ENCODE results near the gene EXT2.

Gene EXT2

DNA sequence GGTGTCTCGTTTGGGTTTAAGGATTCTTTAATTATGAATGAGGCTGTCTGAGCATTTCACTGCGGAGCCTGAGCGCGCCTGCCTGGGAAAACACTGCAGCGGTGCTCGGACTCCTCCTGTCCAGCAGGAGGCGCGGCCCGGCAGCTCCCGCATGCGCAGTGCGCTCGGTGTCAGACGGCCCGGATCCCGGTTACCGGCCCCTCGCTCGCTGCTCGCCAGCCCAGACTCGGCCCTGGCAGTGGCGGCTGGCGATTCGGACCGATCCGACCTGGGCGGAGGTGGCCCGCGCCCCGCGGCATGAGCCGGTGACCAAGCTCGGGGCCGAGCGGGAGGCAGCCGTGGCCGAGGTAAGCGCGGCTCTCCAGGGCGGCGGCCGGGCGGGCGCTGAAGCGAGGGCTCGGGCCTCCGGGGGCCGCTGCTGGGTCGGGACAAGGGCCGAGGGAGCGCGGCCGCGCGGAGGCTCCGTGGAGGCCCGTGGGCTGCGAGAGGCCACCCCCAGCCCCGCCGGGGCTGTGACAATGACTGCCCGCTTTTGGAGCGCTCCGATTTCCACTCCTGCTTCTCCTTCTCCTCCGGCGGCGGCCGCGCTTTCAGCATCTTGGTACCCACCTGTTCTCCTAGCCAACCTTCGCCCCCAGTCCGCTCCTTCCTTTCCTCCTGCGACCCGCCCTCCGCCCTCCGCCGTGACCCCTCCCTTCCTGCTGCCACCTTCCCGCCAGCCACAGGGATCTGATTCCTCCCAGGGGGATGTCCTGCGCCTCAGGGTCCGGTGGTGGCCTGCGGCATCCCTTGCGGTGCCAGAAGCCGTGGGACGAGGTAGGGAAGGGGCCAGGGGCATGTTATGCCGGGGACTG is at the start of gene EXT2:
Gene EXT2 (plus strand): TSS at position 173 of the 854 bp plus-strand sequence. CDS start 12,035 bp downstream, outside the sequence.
- Histone ChIP-seq H3K9ac (ENCODE audit: low read length in 2 of 2) (peak within 1 kb of the TSS; percentile 86), H3K27me3 (ENCODE audit: control insufficient read depth in 1 of 2, insufficient read depth in 2 of 2, low read length in 2 of 2) (no peaks in the 10 kb centered on the region), H3K36me3 (ENCODE audit: control insufficient read depth in 2 of 2, insufficient read depth in 2 of 2, low read length in 2 of 2) (peaks cover 0 to 2% of the 10 kb centered on the region in 2 donors), H3K27ac (ENCODE audit: low read length) (peak within 1 kb of the TSS; percentile 24), H3K4me1 (ENCODE audit: control insufficient read depth, insufficient read depth, low read length) (peaks cover 9% of the 10 kb centered on the region), H3K4me3 (ENCODE audit: low read length in 2 of 2) (peak within 1 kb of the TSS; percentile 67 to 86), H3K9me3 (ENCODE audit: control insufficient read depth in 2 of 2, low read length in 2 of 2) (no peaks in the 10 kb centered on the region)

DNA sequence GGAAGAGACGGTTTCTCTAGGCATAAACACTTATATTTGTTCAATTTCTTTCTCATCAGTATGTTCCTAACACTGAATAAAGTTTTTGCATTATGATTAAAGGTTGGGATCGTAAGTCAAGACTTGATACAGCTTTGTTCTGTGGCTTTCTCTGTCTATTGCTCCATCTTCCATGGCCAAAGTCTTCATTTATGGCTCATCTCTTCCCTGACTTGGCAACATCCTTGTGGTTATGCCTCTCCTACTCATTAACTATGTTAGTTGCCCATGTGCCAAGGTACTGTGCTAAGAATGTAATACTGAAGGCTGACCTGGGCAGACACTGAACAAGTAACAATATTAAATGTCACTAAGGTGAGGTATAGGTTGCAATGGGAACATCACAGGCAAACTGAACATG is 49.3 kb upstream of the EXT2 start:
- no peaks in the 10 kb centered on the region for H3K9me3 ChIP-seq (ENCODE audit: control insufficient read depth in 2 of 2, low read length in 2 of 2)
- no peaks in the 10 kb centered on the region for H3K36me3 ChIP-seq (ENCODE audit: control insufficient read depth in 2 of 2, insufficient read depth in 2 of 2, low read length in 2 of 2)
- H3K4me1 ChIP-seq (ENCODE audit: control insufficient read depth, insufficient read depth, low read length) = no peaks in the 10 kb centered on the region
- H3K9ac ChIP-seq (ENCODE audit: low read length in 2 of 2) = no peak overlapping the region
- H3K27me3 ChIP-seq (ENCODE audit: control insufficient read depth in 1 of 2, insufficient read depth in 2 of 2, low read length in 2 of 2) = peaks cover 2 to 4% of the 10 kb centered on the region in 2 donors
- no peak overlapping the region for H3K4me3 ChIP-seq (ENCODE audit: low read length in 2 of 2)
- no peak overlapping the region for H3K27ac ChIP-seq (ENCODE audit: low read length)

DNA sequence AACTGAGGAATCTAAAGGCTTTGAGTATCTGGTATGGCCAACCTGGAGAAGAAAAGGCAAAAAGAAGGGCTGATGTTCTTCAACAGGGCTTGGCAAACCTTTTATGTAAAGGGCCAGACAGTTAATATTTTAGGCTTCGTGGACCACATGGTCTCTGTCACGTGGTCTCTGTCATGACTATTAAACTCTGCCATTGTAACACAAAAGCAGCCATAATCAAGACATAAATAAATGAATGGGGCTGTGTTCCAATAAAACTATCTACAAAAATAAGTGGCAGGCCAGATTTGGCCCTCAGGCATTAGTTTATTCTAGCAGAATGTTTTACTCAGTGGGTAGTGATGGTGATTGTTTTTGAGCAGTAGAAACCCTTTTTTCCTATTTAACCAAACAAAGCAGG is 48.2 kb upstream of the EXT2 start:
- Histone ChIP-seq H3K9me3 (ENCODE audit: control insufficient read depth in 2 of 2, low read length in 2 of 2) (no peaks in the 10 kb centered on the region), H3K4me3 (ENCODE audit: low read length in 2 of 2) (no peak overlapping the region), H3K9ac (ENCODE audit: low read length in 2 of 2) (no peak overlapping the region), H3K36me3 (ENCODE audit: control insufficient read depth in 2 of 2, insufficient read depth in 2 of 2, low read length in 2 of 2) (no peaks in the 10 kb centered on the region), H3K27me3 (ENCODE audit: control insufficient read depth in 1 of 2, insufficient read depth in 2 of 2, low read length in 2 of 2) (peaks cover 2 to 6% of the 10 kb centered on the region in 2 donors), H3K27ac (ENCODE audit: low read length) (no peak overlapping the region), H3K4me1 (ENCODE audit: control insufficient read depth, insufficient read depth, low read length) (no peaks in the 10 kb centered on the region)

DNA sequence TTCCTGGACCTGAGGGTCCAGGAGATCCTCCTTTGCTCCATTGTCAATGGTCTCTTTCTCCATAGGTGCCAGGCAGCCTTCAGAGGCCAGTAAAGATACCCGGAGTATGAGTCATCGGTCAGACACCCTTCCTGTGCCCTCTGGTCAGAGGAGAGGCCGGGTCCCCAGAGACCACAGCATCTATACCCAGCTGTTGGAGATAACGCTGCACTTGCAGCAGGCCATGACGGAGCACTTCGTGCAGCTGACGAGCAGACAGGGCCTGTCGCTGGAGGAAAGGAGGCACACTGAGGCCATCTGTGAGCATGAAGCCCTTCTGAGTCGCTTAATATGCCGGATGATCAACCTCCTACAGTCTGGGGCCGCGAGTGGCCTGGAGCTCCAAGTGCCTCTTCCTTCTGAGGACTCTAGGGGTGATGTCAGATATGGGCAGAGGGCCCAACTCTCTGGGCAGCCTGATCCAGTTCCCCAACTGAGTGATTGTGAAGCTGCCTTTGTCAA is 47.5 kb upstream of the EXT2 start, which contains the start of gene ACCSL:
Gene ACCSL (plus strand): TSS at position 51 of the 501 bp plus-strand sequence. CDS start 56 bp downstream, at position 107.
- Histone ChIP-seq H3K27me3 (ENCODE audit: control insufficient read depth in 1 of 2, insufficient read depth in 2 of 2, low read length in 2 of 2) (peaks cover 2 to 6% of the 10 kb centered on the region in 2 donors), H3K27ac (ENCODE audit: low read length) (no peak within 1 kb of the TSS), H3K36me3 (ENCODE audit: control insufficient read depth in 2 of 2, insufficient read depth in 2 of 2, low read length in 2 of 2) (no peaks in the 10 kb centered on the region), H3K9me3 (ENCODE audit: control insufficient read depth in 2 of 2, low read length in 2 of 2) (no peaks in the 10 kb centered on the region), H3K4me1 (ENCODE audit: control insufficient read depth, insufficient read depth, low read length) (no peaks in the 10 kb centered on the region), H3K9ac (ENCODE audit: low read length in 2 of 2) (no peak within 1 kb of the TSS), H3K4me3 (ENCODE audit: low read length in 2 of 2) (no peak within 1 kb of the TSS)

DNA sequence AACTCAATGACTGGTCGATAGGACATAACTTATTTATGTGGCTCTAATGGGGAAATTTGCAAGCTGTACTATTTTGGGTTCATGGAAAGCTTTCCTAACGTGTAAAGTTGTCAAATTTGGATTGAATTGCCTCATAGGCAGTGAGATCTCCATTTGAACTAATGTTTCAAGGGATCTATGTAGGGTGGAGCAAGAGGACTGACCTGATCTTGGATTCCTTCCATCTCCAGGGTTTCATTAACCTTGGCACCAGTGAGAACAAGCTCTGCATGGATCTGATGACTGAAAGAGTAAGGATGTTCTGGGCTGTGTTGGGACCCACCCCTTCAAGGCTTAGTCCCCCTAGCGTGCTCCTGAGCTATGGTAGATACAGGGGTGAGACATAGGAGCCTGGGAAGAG is 45.6 kb upstream of the EXT2 start:
- H3K27ac ChIP-seq (ENCODE audit: low read length) = no peak overlapping the region
- H3K4me1 ChIP-seq (ENCODE audit: control insufficient read depth, insufficient read depth, low read length) = no peaks in the 10 kb centered on the region
- no peak overlapping the region for H3K4me3 ChIP-seq (ENCODE audit: low read length in 2 of 2)
- H3K36me3 ChIP-seq (ENCODE audit: control insufficient read depth in 2 of 2, insufficient read depth in 2 of 2, low read length in 2 of 2) = no peaks in the 10 kb centered on the region
- H3K9me3 ChIP-seq (ENCODE audit: control insufficient read depth in 2 of 2, low read length in 2 of 2) = no peaks in the 10 kb centered on the region
- H3K9ac ChIP-seq (ENCODE audit: low read length in 2 of 2) = no peak overlapping the region
- H3K27me3 ChIP-seq (ENCODE audit: control insufficient read depth in 1 of 2, insufficient read depth in 2 of 2, low read length in 2 of 2) = peaks cover 2 to 4% of the 10 kb centered on the region in 2 donors

DNA sequence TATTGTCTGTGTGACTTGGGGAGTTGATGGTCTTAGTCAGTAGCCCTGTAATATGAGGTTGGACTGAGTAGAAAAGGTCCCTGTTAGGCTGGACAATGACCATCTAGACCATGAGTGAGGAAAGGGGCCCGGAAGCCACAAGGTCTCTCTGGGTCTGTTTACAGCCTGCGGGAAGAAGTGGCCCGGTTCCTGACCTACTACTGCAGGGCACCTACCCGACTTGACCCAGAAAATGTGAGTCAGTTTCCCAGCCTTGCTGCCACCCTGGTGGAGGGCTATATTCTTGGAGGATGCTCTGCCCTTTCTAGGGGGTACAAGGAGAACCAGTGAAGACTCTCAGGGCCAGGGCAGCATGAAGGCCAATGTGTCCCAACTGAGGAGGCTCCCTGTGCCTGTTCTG is 44.3 kb upstream of the EXT2 start:
- Histone ChIP-seq H3K36me3 (ENCODE audit: control insufficient read depth in 2 of 2, insufficient read depth in 2 of 2, low read length in 2 of 2) (no peaks in the 10 kb centered on the region), H3K27me3 (ENCODE audit: control insufficient read depth in 1 of 2, insufficient read depth in 2 of 2, low read length in 2 of 2) (peaks cover 2 to 4% of the 10 kb centered on the region in 2 donors), H3K4me3 (ENCODE audit: low read length in 2 of 2) (no peak overlapping the region), H3K9ac (ENCODE audit: low read length in 2 of 2) (no peak overlapping the region), H3K27ac (ENCODE audit: low read length) (no peak overlapping the region), H3K4me1 (ENCODE audit: control insufficient read depth, insufficient read depth, low read length) (no peaks in the 10 kb centered on the region), H3K9me3 (ENCODE audit: control insufficient read depth in 2 of 2, low read length in 2 of 2) (no peaks in the 10 kb centered on the region)

DNA sequence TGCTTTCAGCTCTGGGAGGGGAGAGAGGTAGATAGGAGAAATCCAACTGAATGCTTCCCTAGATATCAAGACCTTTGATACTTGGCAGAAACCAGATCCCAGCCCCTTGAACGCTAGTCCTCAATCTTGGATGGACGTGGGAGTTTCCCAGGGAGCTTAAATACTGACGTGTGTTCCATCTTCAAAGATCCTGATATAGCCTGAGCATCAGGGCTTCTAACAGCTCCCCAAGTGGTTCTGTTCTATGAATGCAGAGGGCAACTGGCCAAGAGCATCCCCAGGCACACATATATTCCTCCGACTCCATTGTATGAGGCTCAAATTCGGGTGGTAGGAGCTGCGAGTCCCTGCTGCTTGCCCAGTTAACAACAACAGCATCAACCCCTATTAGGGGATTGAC is 38.1 kb upstream of the EXT2 start:
- Histone ChIP-seq H3K27me3 (ENCODE audit: control insufficient read depth in 1 of 2, insufficient read depth in 2 of 2, low read length in 2 of 2) (no peaks in the 10 kb centered on the region), H3K4me1 (ENCODE audit: control insufficient read depth, insufficient read depth, low read length) (no peaks in the 10 kb centered on the region), H3K36me3 (ENCODE audit: control insufficient read depth in 2 of 2, insufficient read depth in 2 of 2, low read length in 2 of 2) (no peaks in the 10 kb centered on the region), H3K4me3 (ENCODE audit: low read length in 2 of 2) (no peak overlapping the region), H3K9me3 (ENCODE audit: control insufficient read depth in 2 of 2, low read length in 2 of 2) (no peaks in the 10 kb centered on the region), H3K27ac (ENCODE audit: low read length) (no peak overlapping the region), H3K9ac (ENCODE audit: low read length in 2 of 2) (no peak overlapping the region)

DNA sequence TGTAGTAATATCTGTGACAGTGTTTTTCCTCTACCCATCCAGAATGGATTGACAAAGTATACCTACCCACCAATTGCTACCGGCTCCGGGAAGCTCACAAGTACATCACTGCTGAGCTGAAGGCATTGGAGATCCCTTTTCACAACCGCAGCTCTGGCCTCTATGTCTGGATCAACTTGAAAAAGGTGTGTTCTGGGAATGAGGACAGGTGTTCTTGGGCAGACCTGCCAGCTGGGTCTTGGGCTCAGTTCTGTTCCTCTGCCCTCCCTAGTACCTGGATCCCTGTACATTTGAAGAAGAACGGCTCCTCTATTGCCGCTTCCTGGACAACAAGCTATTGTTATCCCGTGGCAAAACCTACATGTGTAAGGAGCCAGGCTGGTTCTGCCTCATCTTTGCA is 37.2 kb upstream of the EXT2 start:
- H3K9ac ChIP-seq (ENCODE audit: low read length in 2 of 2) = no peak overlapping the region

DNA sequence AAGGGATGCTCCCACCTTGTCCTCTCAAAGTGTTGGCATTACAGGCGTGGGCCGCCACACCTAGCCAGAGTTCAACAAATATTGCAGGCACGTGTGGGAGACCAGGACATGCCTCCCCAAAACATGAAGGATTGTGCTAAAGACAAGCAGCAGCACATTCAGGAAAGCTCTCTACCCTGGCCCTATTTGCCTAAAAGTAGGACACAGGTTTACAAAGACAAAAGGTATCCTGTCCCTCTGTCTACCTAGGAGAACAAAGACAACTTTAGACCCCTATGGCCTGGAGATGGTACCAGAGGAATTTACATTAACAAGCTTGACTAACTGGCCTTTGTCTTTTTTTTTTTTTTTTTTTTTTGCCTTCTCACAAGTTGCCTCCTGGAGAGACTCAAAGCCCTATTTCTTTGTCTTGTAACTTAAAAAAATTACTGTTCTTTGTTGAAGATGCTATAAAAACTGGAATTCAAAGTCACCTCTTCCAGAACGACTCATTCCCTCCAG is 30.3 kb upstream of the EXT2 start:
- Histone ChIP-seq H3K36me3 (ENCODE audit: control insufficient read depth in 2 of 2, insufficient read depth in 2 of 2, low read length in 2 of 2) (peaks cover 0 to 4% of the 10 kb centered on the region in 2 donors), H3K27me3 (ENCODE audit: control insufficient read depth in 1 of 2, insufficient read depth in 2 of 2, low read length in 2 of 2) (no peaks in the 10 kb centered on the region), H3K9ac (ENCODE audit: low read length in 2 of 2) (peak overlapping the region; percentile 85 to 90), H3K4me1 (ENCODE audit: control insufficient read depth, insufficient read depth, low read length) (peaks cover 20% of the 10 kb centered on the region), H3K9me3 (ENCODE audit: control insufficient read depth in 2 of 2, low read length in 2 of 2) (no peaks in the 10 kb centered on the region), H3K4me3 (ENCODE audit: low read length in 2 of 2) (peak overlapping the region in 1 of 2 donors; percentile 86), H3K27ac (ENCODE audit: low read length) (peak overlapping the region; percentile 92)

More for the DNA sequence above, 37.2 kb upstream of the EXT2 start:
- Histone ChIP-seq H3K27me3 (ENCODE audit: control insufficient read depth in 1 of 2, insufficient read depth in 2 of 2, low read length in 2 of 2) (no peaks in the 10 kb centered on the region), H3K9me3 (ENCODE audit: control insufficient read depth in 2 of 2, low read length in 2 of 2) (no peaks in the 10 kb centered on the region), H3K4me1 (ENCODE audit: control insufficient read depth, insufficient read depth, low read length) (no peaks in the 10 kb centered on the region), H3K27ac (ENCODE audit: low read length) (no peak overlapping the region), H3K36me3 (ENCODE audit: control insufficient read depth in 2 of 2, insufficient read depth in 2 of 2, low read length in 2 of 2) (no peaks in the 10 kb centered on the region), H3K4me3 (ENCODE audit: low read length in 2 of 2) (no peak overlapping the region)

DNA sequence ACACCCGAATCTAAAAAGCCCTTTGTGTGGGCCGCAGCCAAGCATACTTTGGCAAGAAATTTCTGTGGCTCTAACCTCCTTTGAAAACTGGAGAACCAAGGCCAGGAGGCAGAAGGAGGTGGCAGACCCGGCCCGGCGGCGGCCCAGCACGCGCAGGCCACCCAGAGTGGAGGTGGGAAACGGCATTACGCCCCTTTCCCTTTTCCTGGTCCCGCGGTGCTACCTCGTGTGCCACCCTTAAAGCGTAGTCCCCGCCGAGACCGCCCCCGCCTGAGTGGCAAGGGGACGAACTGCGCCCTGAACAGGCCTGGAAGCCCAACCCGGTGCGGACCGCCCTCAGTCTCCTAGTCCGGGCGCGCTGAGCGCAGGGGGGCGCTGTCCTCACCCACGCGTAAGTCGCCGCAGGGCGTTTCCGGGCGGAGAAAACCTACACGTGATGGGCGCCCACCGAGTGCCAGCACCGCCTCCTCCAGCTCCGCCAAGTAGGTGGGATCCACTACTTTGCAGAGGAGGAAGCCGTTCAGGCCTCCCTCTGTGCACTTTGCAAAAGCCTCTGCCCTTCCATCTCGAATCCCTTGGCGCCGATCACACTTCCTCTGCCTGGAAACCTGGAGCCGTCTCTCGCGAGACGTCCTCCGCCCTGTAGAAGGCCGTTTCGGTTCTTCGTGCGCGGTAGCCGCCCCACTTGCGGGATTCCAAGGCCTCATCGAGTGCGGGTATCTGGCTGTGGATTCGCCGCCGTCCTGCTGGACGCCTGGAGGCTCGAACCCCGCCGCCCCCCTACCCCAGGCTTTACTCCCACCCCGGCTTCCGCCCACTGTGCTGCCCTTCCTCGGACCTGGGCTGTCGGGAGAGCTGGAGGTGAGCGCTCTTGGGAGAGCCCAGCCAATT is 29.4 kb upstream of the EXT2 start, which contains the start of gene ACCS:
Gene ACCS (plus strand): TSS at position 430 of the 891 bp plus-strand sequence. CDS start 1,358 bp downstream, outside the sequence.
- no peaks in the 10 kb centered on the region for H3K9me3 ChIP-seq (ENCODE audit: control insufficient read depth in 2 of 2, low read length in 2 of 2)
- H3K36me3 ChIP-seq (ENCODE audit: control insufficient read depth in 2 of 2, insufficient read depth in 2 of 2, low read length in 2 of 2) = peaks cover 0 to 8% of the 10 kb centered on the region in 2 donors
- H3K9ac ChIP-seq (ENCODE audit: low read length in 2 of 2) = peak within 1 kb of the TSS; percentile 85 to 90
- peaks cover 20% of the 10 kb centered on the region for H3K4me1 ChIP-seq (ENCODE audit: control insufficient read depth, insufficient read depth, low read length)
- H3K27ac ChIP-seq (ENCODE audit: low read length) = peak within 1 kb of the TSS; percentile 92
- H3K27me3 ChIP-seq (ENCODE audit: control insufficient read depth in 1 of 2, insufficient read depth in 2 of 2, low read length in 2 of 2) = no peaks in the 10 kb centered on the region
- peak within 1 kb of the TSS; percentile 86 to 89 for H3K4me3 ChIP-seq (ENCODE audit: low read length in 2 of 2)

Data from stomach smooth muscle (tissue), 2 donors.